Measurements from ENCODE around the gene CHRNA4.

Gene CHRNA4

DNA sequence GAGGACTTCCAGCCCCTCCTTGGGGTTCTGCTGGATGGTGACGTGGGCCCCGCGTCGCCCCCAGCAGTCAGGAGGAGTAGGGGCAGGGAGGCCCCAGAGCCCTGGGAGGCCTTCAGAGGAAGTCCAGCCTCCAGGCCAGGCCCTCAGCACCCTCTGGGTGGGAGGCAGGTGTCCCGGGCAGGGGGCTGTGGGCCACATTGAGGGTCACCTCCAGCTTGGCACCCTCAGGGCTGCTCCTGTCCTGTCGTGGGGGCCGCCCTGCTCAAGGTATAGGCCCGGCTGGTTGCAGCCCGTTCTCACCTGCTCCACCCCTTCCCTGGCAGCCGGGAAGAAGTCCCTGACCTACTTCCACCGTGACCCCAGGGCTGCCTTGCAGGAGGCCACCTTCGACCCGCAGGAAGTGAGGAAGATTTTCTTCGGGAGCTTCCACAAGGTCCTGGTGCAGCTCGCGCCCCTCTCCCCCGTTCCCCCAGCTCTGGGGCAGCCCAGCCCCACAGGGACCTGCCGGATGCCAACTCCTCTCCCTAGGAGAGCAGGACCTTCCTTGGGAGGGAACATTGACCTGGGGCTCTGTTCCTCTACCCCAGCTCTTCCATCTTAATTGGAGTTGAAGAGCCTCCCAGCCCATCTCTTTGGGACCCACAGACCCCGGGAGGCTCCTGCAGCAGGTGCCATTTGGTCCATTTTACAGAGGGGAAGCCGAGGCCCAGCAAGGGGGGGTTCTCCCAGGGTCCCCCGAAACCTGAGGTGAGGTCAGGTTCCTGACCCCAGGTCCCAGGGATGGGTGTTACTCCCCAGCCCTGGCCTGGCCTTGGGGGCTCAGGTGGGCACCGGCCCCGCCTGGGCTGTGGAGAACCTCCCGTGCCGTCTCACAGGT is 41.7 kb downstream of the CHRNA4 start:
- DNase-seq, result no peak

DNA sequence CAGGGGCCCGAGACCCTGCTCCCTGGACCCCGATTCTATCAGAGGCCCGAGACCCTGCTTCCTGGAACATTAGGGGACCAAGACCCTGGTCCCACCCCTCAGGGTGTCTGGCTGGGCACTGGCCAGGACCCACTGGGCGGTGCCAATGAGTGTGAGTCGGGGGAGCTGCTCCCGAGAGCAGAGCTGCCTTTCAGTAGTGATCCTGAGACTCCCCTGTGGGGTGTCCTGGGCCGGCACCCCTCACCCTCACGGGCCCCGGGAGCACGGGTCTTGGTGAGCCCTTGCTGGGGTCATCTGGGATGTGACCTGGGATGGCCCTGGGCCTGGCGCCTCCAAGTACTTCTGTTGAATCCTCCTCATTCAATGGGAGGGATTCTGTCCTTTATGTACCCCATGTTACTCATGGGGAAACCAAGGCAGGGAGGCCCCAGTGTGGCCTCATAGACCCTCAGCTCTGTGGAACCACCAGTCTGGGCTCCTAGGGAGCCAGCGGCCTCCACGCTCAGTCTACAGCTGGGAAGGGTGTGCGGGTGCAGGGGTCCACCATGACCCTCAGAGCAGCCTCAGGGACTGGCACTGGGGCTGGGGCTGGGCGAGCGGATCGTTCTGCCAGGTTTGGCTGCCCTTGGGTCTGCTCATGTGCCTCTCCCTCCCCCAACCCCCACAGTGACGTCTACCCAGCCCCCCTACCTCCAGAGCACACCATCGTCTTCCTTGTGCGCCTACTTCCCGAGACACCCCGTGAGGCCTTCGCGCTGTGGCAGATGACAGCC is 42.6 kb downstream of the CHRNA4 start:
- no peak for DNase-seq

DNA sequence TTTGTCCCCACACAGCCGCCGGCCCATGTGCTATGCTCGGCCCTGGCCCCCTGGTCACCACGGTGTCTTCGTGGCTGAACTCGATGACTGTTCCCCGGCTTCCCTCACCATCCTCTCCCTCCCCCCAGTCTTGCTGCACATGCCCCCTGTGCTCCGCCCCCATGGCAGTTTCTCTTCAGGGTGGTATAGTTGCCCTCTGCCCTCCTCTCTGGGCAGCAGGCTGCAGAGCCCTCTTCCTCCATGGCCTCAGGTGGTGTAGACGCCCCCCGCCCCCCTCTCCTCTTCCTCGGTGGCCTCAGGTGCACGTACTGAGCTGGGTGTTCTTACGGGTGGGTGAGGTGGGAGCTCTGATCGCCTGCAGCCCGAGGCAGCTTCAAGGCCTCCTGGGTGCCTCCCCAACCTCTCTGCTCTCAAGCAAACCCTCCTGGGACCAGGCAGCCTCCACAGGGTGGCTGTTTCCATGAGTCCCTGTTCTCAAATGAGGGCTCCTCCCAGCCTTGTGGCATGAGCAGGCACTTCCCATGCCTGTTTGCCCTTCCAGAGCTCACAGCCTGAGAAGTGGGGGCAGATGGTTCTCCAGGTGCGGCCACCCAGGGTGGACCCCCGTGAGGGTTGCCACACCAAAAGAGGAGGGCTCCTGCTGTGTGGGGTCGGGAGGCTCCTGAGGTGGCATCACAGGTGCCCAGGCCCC is 43.4 kb downstream of the CHRNA4 start:
- DNase-seq, result no peak

DNA sequence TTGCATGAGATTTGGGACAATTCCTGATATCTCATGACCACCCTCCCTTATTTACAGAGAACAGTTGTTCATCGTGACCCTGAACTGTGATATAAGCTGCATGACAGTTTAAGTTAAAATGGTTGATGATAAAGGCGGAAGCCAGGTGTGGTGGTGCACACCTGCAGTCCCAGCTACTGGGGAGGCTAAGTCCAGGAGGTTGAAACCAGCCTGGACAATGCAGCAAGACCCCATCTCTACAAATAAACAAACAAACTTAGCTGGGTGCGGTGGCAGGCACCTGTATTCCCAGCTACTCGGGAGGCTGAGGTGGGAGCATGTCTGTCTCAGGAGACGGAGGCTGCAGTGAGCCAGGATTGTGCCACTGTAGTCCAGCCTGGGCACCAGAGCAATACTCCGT is 44.1 kb downstream of the CHRNA4 start:
- no peak for DNase-seq

DNA sequence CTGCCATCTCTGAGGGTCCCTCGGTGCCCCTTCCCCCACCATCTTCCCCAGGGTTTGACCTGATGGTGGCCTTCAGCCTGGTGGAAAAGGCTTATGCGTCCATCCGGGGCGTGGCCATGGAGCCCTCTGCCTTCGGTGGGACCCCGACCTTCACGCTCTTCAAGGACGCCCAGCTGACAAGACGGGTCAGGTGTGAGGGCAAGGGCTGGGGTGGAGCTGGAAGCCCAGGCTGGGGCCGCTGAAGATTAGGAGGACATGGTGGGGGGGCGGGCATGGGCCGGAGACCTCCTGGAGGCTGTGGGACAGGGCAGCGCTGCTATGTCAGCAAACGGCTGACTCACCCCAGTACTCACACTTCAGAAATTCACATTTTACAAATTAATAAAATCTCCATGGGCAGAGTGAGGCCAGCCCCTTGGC is 44.6 kb downstream of the CHRNA4 start:
- DNase-seq, result no peak

DNA sequence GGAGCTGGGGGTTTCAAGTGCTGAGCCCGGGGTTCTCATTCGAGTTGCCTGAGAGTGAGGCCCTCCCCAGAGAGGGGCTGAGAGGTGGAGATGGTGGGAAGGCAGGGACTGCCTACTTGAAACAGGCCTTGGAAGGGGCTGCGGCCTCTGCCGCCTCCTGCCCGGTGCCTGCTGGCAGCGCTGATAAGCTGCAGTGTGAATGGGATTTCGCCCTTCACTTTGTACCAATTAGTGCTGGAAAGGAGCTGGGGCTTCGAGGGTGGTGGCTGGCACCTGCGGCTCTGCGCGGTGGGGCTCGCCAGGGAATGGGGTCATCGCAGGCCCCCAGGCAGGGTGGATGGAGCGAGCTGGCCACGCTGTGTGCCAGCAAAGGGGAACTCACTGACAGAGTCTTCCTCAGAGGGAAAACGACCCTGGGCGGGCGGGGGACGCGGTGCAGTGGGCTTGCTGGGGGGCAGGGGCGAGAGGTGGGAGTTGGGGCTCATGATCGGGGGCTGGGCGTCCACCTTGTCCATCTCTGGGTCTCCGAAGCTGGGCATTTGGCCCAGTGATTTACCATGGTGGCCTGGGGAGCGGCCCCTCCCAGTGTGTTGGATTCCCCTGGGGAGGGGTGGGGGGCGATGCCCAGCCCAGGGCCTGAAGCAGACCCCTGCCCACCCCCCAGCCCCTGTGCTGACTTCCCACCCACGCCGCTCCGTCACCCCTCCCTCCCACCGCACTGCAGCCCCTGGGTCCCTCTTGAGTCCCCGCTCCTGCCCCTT is 45.2 kb downstream of the CHRNA4 start:
- no peak for DNase-seq

DNA sequence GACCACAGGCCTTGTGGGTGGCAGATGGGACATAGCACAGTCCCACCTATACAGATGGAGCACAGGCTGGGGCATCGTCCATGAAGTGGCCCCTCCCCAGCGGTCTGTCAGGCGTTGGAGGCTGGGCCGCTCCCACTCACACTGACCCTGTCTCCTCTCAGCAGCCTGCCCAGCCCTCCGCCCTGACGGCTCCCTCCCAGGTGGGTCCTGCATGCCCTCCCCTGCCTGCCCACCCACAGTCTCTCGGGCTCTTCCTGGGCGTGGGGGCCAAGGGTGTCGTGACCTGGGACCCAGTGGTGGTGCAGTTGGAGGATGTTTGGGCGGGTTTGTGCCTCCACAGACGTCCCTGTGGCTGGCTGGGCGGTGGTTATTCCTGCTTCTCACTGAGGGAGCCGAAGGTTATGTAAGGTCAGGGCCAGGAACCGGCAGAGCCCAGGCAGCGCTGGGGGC is 45.9 kb downstream of the CHRNA4 start:
- no peak for DNase-seq

DNA sequence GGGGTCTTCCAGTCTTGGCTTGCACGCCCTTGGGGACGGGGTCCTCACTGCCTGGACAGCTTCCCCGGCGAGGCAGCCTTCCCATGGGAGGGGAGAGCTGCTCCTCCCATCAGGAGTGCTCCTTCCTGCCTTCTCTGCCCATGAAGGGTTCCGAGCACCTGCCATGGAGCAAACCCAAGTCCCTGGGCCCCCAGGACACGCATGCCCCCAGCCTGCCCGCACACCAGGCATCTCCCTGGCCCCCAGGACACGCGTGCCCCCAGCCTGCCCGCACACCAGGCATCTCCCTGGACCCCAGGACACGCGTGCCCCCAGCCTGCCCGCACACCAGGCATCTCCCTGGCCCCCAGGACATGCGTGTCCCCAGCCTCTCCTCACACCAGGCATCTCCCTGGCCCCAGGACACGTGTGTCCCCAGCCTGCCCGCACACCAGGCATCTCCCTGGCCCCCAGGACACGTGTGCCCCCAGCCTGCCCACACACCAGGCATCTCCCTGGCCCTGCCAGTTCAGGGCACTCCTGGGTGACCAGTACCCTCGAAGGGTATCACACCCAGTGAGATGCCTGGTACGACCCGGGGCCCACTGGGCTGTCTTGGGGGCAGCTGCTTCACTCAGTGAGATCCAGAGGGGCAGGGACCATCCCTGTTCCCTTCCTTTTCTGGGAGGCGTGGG is 46.4 kb downstream of the CHRNA4 start:
- no peak for DNase-seq

DNA sequence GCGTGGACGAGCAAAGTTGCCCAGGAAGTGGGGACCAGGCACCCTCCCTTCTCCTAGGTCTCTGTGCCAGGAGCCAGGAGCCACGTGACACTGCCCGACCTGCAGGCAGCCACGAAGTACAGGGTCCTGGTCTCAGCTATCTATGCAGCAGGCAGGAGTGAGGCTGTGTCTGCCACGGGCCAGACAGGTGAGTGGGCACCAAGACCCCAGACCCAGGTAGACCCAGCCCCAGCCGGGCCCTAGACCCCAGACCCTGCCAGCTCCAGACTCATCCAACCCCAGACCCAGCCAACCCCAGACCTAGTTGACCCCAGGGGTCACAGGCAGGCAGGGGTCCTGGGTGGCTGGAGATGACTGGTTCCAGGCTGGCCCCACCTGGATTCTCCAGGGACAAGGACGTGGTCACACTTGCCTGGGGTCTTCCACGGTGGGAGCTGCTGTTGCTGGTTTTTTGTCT is 47.1 kb downstream of the CHRNA4 start:
- no peak for DNase-seq

DNA sequence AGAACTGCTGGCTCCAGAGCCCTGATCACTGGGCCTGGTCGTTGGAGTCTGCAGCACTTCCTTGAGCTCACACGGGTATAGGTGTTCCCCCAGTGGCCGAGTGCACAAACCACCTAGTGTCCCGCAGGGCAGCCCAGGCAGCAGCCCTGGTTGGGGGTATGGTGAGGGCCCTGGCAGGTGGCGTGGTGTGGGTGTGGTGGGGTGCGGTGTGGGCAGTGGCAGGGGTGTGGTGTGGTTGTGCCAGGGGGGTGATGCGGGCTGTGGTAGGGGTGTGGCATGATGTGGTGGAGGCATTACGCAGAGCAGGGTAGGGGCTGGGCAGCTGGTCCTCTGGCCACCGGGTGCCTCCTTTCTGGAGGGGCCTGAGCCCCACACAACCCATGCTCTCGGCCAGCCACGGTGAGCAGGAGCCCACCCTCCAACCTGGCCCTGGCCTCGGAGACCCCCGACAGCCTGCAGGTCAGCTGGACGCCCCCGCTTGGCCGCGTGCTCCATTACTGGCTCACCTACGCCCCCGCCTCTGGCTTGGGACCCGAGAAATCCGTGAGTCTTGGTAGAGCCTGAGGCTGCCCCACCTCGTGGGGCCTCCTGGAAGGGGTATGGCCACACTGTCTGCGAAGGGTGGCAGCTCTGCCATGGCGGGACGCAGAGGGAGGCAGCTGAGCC is 47.7 kb downstream of the CHRNA4 start:
- no peak for DNase-seq

DNA sequence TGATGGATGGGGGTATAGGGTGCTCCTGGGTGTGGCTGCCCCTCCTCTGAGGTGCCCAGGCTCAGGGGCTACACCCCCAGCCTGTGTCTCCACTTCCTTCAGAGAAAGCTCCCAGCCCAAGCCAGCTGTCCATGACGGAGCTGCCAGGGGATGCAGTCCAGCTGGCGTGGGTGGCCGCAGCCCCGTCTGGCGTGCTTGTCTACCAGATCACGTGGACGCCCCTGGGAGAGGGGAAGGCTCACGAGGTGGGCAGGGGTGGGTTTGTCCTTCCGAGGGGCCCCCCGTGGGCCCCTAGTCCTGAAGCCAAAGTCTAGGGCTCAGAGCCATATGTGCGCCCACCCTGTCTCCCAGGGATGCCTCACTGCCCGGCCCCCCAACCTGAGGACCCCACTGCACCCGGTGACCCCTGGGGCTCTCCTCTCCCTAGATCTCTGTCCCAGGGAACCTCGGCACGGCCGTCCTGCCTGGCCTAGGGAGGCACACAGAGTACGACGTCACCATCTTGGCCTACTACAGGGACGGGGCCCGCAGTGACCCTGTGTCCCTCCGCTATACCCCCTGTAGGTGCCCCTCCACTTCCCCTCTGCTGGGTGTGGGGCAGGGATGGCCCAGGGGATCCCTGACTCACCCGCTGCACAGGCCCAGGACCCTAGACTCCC is 48.3 kb downstream of the CHRNA4 start:
- no peak for DNase-seq

DNA sequence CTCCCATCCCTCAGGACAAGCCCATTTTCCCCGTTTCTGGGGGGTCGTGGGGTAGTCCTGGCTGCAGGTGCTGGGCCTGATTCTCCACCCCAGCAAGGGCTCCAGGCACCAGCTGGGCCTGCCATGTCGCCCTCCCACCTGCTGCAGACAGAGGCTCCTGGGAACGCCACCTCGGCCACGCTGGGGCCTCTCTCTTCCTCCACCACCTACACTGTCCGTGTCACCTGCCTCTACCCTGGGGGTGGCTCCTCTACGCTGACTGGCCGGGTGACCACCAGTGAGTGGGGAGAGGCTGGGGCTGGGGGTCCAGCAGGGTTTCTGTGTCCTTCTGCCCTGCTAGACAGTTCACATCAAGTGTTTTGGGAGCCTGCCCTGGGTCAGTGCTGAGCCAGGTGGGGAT is 48.9 kb downstream of the CHRNA4 start:
- DNase-seq, result no peak

DNA sequence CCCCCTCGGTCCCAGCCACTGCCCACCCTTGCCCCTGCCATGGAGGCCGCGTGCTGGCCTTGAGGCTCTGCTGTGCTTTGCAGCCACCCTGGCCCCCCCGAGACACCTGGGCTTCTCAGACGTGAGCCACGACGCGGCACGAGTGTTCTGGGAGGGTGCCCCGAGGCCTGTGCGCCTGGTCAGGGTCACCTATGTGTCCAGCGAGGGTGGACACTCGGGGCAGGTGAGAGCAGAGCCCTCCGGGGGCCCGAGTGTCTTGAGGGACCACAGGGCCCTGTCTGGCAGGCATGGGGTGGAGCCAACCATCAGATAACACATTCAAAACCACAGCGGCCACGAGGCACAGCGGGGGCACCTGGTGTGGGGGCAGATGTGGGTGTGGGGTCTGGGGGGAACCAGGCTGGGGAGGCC is 49.3 kb downstream of the CHRNA4 start:
- no peak for DNase-seq

DNA sequence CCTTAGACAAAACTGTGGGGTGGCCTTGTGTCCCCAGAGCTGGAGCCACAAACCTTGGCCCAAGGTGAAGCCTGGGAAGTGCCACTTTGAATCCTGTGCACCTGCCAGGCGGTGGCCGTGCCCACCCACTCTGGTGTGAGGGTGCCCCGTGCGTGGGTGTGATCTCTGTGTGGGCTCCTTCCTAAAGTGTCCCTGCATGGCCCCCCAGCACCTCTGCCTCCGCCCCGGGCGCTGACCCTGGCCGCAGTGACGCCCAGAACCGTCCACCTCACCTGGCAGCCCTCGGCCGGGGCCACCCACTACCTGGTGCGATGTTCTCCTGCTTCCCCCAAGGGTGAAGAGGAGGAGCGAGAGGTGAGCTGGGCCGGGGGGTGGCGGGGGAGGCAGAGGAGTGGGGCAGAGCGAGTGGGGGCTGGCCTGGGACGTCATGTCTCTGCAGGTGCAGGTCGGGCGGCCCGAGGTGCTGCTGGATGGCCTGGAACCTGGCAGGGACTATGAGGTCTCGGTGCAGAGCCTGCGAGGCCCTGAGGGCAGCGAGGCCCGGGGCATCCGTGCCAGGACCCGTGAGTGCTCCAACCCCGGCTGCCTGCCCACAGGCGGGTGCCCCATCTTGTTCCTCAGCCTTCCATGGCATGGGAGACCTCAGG is 49.8 kb downstream of the CHRNA4 start:
- no peak for DNase-seq

DNA sequence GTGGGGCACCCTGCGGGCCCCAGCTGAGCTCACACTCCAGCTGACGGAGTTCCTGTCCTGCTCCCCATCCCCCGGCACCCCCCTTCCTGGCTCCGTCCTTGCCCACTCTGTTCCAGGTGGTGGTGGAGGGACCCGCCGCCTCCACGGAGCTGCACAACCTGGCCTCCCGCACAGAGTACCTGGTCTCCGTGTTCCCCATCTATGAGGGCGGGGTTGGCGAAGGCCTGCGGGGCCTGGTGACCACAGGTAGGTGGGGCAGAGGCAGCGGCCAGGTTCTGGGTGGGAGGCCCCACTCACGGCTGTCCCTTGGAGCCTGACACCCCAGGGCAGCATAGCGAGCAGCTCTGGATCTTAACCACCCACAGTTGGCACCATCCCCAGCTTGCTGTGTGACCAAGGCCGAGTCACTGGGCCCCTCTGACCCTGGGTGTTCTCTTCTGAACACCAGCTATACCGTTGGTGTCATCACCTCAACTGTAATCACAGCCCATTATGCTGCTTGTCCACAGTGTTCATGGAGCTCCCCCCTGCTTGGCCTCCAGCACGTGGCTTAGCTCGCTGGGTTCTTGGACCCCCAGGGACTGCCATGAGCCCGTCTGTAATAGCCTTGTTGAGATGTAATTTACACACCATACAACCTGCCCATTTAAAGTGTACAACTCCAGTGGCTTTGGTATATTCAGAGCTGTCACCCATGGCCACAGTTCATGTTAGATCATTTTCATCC is 50.7 kb downstream of the CHRNA4 start:
- DNase-seq, result no peak

DNA sequence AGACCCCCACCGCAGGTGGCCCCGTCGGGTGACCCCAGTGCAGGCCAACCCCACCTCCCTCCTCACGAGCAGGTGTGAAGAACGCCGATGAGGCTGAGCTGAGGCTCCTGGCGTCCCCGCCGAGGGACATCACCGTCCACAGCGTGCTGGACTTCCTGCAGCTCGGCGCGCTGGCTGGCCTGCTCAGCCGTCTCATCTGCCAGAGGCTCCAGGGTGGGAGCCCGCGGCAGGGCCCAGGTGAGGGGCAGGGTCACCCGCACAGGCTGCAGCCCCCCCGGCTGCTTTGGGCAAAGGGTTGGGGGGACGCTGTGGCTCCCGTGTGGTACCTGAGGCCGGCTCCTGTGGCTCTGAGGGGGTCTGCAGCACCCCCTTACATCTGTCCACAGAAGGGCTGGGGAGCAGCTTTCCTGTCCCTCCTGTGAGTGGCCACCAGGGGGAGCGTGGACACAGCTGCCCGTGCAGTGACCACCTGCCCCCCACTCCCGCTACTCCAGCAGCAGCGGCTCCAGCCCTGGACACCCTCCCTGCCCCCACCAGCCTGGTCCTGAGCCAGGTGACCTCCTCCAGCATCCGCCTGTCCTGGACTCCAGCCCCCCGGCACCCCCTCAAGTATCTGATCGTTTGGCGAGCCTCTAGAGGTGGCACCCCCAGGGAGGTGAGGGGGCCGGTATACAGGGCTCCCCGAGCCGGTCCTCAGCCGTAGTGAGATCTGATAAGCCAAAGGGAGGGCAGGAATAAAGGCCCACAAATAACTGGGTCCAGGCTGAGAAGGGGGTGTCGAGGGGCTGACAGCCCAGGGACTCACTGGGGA is 51.7 kb downstream of the CHRNA4 start:
- DNase-seq, result no peak

DNA sequence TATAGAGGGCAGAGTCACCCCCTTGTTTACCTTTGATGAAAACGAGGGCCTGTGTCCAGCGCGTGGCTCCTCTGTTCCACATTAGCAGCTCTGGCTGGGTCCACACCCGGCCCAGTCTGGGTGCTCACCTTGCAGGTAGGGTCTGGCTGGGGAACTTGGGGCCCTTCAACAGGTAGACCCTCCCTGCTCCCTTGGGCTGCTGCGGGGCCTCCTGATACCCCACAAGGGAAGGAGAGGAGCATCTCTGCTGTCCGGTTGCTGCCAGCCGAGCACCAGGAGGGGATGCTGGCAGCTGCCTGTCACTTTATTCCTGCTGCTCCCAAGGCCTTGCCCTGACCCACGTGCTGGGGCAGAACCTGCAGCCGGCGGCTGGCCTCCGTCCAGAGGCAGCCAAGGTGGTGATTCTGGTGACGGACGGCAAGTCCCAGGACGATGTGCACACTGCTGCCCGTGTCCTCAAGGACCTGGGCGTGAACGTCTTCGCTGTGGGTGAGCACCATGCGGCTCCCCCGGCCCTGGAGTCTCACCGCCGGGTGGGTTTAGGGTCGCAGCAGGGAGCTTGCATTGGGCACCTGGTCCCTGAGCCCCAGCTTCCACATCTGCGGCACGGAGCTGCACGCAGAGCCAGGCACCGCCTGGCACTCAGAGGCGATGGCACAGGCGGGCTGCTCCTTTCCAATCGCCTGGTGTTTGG is 52.8 kb downstream of the CHRNA4 start:
- DNase-seq, result no peak

Measured in T-helper 9 cell (primary cell).